ENCODE results near the gene PEG3. TPM values are rescaled to one million over a fixed set of nuclear protein-coding genes. Genes with fewer than 3 reads are reported as not detected.
"Not testable (repeated sequence)": the region's sequence is repeated elsewhere in the genome, so short reads cannot be mapped to it uniquely, and the experiment has no call there.

Gene PEG3
- total RNA-seq = 10 to 100 TPM in 1 of 2 donors, 1 to 10 TPM in 1; 9.9 to 11.6 TPM
- long read RNA-seq, donor 1, full-length matches to known transcripts = 1 of 2 reads
- long read RNA-seq, donor 1, partial matches to known transcripts = 0 of 2 reads
- long read RNA-seq, donor 1, other reads (novel, unspliced or antisense) = 1 of 2 reads
- long read RNA-seq, donor 2, partial matches to known transcripts = 0 of 3 reads
- long read RNA-seq, donor 2, other reads (novel, unspliced or antisense) = 3 of 3 reads

DNA sequence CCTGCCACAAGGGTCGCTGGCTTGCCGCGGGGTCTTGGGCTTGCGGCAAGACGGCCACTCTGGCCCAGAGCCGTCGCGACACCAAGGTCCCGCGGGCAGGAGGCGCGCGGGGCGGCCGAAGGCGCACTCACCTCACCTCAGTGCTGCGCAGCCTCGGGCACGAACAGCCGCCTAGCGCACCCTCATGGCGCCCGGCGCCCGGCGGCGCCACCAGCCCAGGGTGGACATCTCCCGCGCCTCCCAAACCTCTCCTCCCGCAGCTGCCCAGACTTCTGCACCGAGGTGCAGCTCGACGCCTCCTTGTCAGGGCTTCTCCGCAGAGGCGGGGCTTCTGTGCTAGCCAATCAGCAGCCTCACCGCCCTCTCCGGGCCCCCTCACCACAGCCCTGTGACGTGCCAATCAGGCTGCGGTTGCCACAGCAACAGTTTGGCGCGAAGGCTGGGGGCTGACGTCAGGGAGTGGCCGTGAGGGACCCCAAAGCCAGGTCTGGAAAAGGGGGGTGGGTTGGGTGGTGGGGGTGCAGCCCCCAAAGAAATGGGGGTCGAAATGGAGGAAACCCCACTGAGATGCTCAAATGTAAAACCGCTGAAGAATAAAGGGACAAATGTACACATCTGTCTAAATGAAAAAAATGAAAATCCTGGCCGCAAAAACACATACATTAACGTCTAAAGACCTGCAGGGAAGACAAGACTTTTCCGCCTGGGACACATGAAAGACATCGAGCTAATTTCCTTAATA, at the start of gene PEG3, which contains the start of gene ZIM2:
Gene PEG3 (minus strand): TSS at position 276 of the 742 bp plus-strand sequence. CDS start 16,071 bp downstream, outside the sequence.
Gene ZIM2 (minus strand): TSS at position 276 of the 742 bp plus-strand sequence. CDS start 16,449 bp downstream, outside the sequence.
- peak; percentile 87 for DNase-seq (ENCODE audit: low spot score)
- intact Hi-C loops (cut with DNase I) = no loop called here

DNA sequence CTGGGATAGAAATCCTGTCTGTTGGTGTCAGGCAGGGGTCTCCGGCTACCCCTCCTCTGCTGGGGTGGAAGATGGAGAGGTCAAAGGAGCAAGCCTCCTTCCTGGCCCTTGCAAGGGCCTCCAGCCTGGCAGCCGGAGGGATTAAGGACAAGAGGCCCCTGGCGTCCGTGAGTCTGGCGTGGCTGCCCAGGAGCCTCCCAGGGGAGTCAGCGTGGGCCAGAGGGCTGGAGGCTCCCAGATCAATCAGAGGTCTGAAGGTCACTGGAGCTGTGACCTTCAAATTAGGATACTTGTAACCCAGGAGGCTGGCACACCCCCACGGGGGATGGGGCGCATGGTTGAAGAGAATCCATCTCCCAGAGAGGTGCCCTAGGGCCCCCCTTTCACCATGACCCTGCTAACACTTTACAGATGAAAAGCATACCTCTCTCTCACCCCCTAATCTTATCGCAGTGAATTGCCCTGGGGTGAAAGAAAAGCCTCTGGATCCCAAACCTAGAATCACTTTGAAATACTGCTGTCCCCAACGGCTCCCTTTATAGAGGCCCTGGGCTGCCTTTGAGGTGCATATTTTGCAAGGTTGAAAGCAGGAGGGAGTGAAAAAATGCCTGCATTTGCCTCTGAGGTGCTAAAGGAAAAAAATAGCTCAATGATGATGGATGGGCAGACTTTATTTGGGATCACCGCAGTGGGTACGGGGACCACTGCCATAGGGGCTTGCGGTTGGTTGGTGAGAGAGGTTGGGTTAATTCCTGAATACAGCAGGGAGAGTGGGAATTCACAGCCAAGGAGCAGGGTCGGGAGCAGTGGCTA, 44.9 kb upstream of the PEG3 start:
- DNase-seq (ENCODE audit: low spot score) = no peak
- intact Hi-C loops (cut with DNase I) = no loop called here

DNA sequence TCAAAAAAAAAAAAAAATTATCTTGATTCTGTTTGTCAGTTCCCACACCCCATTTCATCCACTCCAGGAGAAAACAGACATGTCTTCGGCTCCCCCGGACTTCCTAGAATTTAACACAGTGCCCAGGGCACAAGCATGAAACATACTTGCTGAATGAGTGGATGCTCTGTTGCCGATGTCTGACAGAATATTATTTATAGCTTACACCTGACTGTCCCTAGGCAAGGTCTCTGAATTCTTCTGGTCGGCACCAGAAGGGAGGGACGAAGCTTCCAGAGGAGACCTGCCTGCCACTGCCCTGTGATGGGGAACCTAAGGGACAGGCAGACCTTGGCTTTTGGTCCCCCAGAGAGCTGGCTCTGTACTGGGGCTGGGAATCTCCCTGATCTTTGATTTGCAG, 43.9 kb upstream of the PEG3 start:
- intact Hi-C loops (cut with DNase I) = no loop called here
- no peak for DNase-seq (ENCODE audit: low spot score)

DNA sequence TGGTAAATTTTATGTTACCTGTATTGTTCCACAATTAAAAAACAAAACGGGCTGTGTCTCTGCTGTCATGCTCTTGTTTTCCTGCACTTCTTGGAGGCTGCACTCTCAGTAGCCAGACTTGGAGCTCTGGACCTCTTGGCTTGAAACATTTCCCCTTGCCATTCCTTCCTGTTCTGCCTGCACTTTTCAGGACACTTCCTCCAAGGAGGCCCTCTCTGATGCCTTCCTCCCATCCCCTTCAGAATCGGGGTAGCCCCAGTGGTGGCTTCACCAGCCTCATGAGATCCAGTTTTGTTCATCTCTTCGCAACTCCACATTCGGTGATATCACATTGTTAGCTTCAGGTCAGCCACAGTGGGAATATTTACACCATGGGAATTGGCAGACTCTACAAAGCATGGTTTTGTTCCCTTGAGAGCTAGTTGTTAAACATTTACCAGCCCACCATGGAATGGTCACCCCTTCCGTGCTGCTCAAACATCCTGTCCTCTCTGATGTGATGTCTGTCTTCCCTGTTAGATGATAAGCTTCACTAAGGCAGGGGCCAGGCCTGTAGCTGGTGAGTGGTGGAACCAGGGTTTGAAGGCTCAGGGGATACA, 40.2 kb upstream of the PEG3 start:
- DNase-seq (ENCODE audit: low spot score) = no peak
- intact Hi-C loops (cut with DNase I) = no loop called here

DNA sequence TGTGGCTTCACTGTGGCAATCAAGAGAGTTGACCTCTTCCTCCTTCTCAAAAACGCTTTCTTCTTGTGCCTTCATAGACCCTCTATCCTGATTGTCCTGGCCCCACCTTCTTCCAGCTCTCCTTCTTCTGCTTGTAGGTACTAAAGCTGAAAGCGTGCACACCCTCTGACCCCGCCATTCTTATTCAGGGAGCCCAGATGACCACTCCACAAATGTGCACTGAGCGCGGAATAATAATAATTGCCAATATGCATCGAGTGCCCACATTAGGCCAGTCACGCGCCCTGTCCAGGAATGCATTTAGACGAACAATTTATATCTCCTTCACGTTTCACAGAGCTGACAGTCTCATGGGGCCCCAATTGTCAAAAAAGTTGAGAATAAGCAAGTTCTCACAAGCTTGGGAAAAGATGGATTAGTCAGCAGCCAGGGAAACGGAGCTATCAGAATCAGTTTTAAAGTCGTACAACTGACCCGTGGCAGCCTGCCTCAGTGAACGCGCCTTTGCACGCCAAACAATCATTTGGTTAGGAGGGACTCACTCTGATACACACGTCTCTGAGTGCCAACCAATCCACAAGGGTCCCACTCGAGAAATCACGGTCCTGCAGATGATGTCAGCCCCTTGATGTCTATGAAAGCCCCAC, 36.7 kb upstream of the PEG3 start:
- no peak for DNase-seq (ENCODE audit: low spot score)
- intact Hi-C loops (cut with DNase I) = no loop called here

DNA sequence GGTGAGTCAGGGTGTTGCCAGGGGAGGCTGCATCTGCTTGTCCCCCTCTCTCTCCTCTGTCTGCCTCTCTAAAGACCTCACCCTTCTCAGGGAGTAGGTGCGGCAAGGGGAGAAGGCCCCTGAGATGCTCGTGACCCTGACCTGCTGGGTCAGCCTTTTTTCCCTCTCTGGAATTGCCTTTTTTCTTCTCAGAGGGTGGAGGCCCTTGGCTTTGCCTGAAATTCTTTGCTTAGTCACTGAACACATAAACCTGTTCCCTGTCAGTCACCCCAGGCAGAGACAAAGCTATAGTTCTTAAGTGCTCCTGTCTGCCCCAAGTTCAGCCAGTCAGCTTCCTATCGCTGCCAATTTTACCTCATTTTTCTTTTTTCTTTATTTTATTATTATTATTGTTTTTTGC, 35.2 kb upstream of the PEG3 start:
- DNase-seq (ENCODE audit: low spot score) = no peak
- intact Hi-C loops (cut with DNase I) = no loop called here

DNA sequence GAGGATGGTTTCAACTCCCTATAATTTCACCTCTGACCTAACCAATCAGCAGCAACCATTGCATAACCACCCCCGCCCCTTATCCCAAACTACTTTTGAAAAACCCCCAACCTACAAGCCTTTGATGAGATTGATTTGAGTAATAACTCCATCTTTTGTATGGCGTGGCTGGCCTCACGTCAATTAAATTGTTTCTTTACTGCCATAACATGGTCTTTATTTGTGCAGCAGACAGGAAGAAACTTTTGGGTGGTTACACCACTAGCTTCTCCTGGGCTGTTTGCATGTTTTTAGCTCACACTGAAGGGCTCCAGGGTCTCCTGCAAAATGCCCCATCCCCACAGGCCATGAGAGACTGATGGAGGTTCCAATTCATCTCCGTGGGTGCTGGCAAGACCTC, 34.0 kb upstream of the PEG3 start:
- DNase-seq (ENCODE audit: low spot score) = no peak
- intact Hi-C loops (cut with DNase I) = no loop called here

DNA sequence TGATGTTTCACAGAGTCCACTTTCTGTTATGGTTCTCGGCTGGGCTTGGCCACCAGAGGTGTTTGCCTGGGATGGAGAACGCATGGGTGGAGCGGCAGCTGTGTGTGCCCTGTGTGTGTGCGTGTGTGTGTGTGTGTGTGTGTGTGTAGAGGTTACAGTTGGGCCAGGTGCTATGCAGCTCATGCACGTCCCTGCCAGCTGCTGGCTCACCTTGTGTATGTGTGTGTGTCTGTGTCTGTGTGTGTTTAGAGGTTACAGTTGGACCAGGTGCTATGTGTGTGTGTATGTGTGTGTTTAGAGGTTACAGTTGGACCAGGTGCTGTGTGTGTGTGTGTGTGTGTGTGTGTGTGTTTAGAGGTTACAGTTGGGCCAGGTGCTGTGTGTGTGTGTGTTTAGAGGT, 33.0 kb upstream of the PEG3 start:
- intact Hi-C loops (cut with DNase I) = no loop called here
- DNase-seq (ENCODE audit: low spot score) = no peak

DNA sequence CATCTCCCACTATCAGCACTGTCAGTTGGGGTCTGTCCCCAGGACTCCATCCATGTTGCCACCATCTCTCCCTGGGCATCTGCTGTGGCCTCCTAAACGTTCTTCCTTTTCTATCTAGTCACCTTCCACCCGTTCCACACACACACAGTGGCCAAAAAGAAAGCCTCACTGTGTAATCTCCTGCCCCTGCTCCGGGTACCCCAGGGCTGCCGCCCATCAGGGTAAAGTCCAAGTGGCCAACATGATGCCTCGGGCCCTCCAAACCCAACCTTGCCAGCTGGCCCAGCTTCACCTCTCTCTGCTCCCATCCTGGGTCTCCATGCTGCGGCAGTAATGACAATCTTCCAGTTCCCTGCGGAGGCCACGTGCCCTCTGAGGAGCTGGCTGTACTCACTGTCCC, 29.4 kb upstream of the PEG3 start:
- DNase-seq (ENCODE audit: low spot score) = peak; percentile 66
- intact Hi-C loops (cut with DNase I) = no loop called here

DNA sequence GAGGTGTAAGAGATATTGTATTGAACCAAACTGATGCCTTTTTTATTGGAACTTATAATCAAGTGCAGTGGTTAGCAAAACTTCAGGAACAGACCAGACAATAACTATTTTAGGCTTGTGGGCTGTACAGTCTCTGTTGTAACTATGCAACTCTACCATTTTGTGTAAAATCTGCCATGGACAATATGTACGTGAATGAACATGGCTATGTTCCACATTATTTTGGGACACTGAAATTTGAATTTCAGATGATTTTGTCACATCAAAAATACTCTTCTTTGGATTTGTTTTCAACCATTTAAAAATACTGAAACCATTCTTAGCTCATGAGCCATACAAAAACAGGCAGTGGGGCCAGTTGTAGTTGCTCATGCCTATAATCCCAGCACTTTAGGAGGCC, 27.9 kb upstream of the PEG3 start:
- no peak for DNase-seq (ENCODE audit: low spot score)
- intact Hi-C loops (cut with DNase I) = no loop called here

DNA sequence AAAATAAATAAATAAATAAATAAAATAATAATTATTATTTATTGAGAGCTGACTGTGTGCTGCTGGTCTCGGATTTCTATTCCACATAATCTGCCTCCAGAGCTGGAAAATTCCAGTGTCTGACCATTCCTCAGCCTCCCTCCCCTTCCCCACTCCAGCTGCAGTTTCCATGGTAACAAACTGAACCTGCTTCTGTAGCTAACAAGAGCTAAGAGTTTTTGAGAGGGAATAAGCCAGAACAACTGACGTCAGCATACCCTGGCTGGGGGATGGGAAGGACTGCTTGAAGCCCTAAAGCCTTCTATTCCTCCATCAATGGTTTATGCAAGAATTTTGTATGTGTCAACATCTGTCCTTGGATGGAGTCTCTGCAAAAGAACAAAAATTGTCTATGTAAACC, 26.0 kb upstream of the PEG3 start:
- no peak for DNase-seq (ENCODE audit: low spot score)
- intact Hi-C loops (cut with DNase I) = no loop called here

DNA sequence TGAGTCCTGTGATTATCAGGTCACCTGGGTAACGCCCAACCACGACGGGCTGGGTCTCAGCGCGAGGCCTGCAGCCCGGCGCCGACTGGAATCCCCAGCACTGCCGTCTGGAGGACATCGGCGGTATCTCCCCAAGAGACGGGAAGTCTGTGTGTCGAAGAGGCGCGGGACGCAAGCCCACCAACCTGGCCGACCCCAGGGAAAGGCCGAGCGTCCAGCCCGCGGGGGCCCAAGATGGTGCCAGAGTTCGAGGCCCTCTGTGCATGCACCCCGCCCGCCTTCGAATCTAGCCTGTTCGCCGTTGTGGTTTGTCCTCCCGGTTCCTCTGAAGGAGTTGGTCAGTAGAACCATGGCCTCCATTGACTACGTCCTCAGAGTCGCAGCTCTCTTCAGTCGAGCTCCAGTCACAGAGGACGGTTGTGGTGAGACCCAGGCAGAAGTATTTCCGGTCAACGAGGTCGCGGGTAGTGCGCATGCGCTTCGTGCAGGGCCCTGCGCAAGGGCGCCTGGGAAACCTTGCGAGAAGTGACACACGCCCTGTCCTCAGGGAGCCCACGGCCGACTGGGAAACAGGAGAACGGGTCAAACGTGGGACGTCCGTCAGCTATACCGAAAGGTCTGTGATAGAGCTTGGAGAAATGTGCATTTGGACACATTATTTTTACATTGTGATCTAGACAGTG, 24.1 kb upstream of the PEG3 start:
- no peak for DNase-seq (ENCODE audit: low spot score)

DNA sequence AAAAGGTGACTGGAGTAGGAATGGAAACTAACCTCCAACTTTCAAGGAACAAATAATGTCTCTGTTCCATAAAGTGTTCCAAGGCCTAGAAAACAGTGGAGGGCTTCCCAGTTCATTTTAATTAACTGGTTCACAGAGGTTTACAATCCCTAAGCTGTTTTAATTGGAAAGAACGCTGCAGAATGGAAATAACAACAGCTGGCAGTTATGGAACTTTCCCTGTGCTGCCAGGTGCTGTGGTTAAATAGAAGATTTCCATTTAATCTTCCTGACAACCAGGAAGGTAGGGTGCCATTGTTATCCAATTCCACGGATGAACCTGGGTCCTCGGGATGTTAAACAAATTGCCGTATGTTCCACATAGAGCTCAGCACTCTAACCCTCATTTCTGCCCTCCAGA, 22.2 kb upstream of the PEG3 start:
- intact Hi-C loops (cut with DNase I) = no loop called here
- DNase-seq (ENCODE audit: low spot score) = no peak

More for the DNA sequence above, 24.1 kb upstream of the PEG3 start:
- intact Hi-C loops (cut with DNase I) = no loop called here

DNA sequence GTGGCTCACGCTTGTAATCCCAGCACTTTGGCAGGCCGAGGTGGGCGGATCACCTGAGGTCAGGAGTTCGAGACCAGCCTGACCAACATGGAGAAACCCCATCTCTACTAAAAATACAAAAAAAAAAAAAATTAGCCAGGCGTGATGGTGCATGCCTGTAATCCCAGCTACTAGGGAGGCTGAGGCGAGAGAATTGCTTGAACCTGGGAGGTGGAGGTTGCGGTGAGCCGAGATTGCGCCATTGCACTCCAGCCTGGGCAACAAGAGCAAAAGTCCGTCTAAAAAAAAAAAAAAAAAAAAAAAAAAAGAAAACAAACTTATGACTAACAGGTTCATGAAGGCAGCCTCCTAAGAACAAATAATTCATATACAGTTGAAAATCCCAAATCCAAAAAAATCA, 19.9 kb upstream of the PEG3 start:
- intact Hi-C loops (cut with DNase I); DNase-seq (ENCODE audit: low spot score): not testable (repeated sequence)

DNA sequence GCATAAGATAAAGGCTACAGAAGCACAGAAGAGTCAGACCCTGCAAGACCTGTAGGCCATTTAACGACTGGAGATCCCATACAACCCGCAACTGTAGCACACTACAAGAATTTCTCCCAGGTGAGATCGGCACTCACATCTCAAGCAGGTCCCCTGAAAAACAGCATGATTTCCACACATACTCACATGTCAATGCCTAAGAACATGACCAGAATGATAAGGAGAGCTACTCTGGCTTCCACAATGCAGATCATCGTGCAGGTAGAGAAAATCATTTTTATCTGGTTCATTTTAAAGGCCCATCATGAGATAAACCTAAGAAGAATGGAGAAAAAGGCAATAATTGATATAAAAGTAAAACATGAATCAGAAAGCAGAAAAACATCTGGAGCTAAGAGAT, 17.5 kb upstream of the PEG3 start:
- DNase-seq (ENCODE audit: low spot score) = no peak
- intact Hi-C loops (cut with DNase I) = no loop called here

DNA sequence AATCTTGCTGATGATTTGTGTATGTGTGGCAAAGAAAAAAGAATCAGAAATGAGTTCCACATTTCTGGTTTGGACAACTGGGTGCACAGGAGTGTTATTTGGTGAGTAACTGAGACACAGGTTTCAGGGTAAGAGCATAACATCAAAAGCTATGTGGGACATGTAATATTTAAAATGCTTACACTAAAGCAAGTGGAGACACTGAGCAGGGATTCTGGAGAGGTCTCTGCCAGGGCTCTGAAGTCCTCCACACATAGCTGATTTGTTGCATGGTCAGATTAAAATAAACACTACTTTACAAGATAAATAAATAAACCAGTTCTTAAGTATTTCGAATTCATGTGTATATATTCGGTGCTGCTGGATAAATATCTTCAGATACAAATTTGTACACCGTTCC, 16.3 kb upstream of the PEG3 start:
- DNase-seq (ENCODE audit: low spot score) = no peak
- intact Hi-C loops (cut with DNase I) = no loop called here

DNA sequence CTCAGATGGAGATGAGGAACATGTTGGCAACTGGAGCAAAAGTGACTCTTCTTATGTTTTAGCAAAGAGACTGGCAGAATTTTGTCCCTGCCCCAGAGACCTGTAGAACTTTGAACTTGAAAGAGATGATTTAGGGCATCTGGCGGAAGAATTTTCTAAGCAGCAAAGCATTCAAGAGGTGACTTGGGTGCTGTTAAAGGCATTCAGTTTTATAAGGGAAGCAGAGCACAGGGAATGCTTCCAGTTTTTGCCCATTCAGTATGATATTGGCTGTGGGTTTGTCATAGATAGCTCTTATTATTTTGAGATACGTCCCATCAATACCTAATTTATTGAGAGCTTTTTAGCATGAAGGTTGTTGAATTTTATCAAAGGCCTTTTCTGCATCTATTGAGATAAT, 11.8 kb upstream of the PEG3 start:
- DNase-seq (ENCODE audit: low spot score); intact Hi-C loops (cut with DNase I): not testable (repeated sequence)

DNA sequence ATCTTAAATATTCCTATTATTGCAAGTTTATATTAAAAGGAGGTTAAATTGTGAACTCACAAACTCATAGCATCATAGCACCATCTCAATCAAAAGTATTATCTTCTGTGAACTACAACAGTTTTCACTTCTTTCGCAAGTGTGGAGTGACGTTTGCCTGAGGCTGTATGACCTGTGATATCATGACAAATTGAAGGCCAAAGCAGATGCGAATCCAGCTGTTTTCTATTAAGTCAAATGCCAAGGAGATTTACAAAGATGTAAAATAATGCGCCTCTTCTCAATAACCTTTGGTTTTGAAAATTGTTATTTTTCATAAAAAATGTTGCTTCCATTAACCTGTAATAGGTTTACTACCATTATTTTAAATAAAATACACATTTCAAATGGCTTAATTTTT, 7.6 kb upstream of the PEG3 start:
- no peak for DNase-seq (ENCODE audit: low spot score)
- intact Hi-C loops (cut with DNase I) = no loop called here

DNA sequence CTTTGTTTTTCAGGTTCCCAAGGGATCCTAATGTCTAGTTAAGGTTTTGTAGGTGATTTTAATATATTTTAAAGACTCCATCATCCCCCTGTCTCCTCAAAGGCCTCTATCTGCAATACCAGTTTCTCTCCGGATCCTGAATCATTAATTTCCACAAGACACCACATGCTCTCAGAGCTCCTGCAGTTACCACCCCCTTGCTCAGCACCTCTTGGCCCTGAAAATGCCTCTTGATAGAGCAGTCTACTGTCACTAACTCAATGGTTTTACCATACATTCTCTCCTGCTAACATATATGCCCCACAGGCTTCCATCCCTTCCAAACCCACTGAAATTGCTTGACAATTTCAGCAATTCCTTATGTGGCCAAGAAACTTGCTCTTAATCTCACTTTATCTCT, 1.9 kb upstream of the PEG3 start:
- intact Hi-C loops (cut with DNase I) = no loop called here
- no peak for DNase-seq (ENCODE audit: low spot score)

Data from posterior vena cava (tissue), 2 donors.